ENCODE measurements around the gene NCF4.

- TF ChIP-seq, protein P1, sequence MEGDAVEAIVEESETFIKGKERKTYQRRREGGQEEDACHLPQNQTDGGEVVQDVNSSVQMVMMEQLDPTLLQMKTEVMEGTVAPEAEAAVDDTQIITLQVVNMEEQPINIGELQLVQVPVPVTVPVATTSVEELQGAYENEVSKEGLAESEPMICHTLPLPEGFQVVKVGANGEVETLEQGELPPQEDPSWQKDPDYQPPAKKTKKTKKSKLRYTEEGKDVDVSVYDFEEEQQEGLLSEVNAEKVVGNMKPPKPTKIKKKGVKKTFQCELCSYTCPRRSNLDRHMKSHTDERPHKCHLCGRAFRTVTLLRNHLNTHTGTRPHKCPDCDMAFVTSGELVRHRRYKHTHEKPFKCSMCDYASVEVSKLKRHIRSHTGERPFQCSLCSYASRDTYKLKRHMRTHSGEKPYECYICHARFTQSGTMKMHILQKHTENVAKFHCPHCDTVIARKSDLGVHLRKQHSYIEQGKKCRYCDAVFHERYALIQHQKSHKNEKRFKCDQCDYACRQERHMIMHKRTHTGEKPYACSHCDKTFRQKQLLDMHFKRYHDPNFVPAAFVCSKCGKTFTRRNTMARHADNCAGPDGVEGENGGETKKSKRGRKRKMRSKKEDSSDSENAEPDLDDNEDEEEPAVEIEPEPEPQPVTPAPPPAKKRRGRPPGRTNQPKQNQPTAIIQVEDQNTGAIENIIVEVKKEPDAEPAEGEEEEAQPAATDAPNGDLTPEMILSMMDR (conservative IDR thresholded peaks at IDR 0.05; ENCODE audit: low read depth, low read length) = no peak
- TF ChIP-seq EZH2 (IDR thresholded peaks at IDR 0.05; ENCODE audit: borderline replicate concordance, low read depth, low read length, poor library complexity, severe bottlenecking) = no peak
These were observed 66.1 kb downstream of the NCF4 start for GRCh38 chr22:36926721-36927435.
